ENCODE measurements around the gene KLKB1. TPM values are rescaled to one million over a fixed set of nuclear protein-coding genes. Genes with fewer than 3 reads are reported as not detected.

The KLKB1 gene
- total and polyA plus RNA-seq, 11 donors, result 0.33 to 2.1 (median 0.80) TPM

- intact Hi-C loops (cut with DNase I), result no loop called here
- H3K4me3 ChIP-seq, result no peak overlapping the region
- 90 to 93% (median 92%) methylated on average over 8 of the region's 8 CpGs for WGBS, 4 donors
- no peaks in the 10 kb centered on the region for H3K27me3 ChIP-seq
- no peak for TF ChIP-seq POLR2A (IDR thresholded peaks at IDR 0.05)
- TF ChIP-seq CTCF (IDR thresholded peaks at IDR 0.05), result no peak
- ATAC-seq (no peak), DNase-seq (no peak)
- H3K4me1 ChIP-seq, result peaks cover 0 to 19% (median 0%) of the 10 kb centered on the region in 12 donors
- H3K27ac ChIP-seq, result peak overlapping the region in 1 of 12 donors; percentile 63
- H3K36me3 ChIP-seq, result peaks cover 0 to 29% (median 15%) of the 10 kb centered on the region in 9 donors
- no peaks in the 10 kb centered on the region for H3K9me3 ChIP-seq
Measured at GRCh38 chr4:186205156-186205555, 22.2 kb upstream of the KLKB1 start.

- no peaks in the 10 kb centered on the region for H3K4me1 ChIP-seq
- H3K9me3 ChIP-seq, result no peaks in the 10 kb centered on the region
- ATAC-seq (no peak), DNase-seq (no peak)
- H3K27ac ChIP-seq, result no peak overlapping the region
- no peak overlapping the region for H3K4me3 ChIP-seq
- H3K36me3 ChIP-seq, result peaks cover 0 to 14% (median 0%) of the 10 kb centered on the region in 9 donors
- H3K27me3 ChIP-seq, result no peaks in the 10 kb centered on the region
- intact Hi-C loops (cut with DNase I), result no loop called here
- 48 to 65% (median 57%) methylated on average over 8 of the region's 8 CpGs for WGBS, 4 donors
- no peak for TF ChIP-seq POLR2A (IDR thresholded peaks at IDR 0.05)
- no peak for TF ChIP-seq CTCF (IDR thresholded peaks at IDR 0.05)
Measured at GRCh38 chr4:186216465-186217024, 10.8 kb upstream of the KLKB1 start.

- DNase-seq (no peak), ATAC-seq (no peak)
- Histone ChIP-seq H3K36me3 (peaks cover 0 to under 1% (median 0%) of the 10 kb centered on the region in 9 donors), H3K4me1 (no peaks in the 10 kb centered on the region), H3K27ac (no peak overlapping the region), H3K9me3 (no peaks in the 10 kb centered on the region), H3K4me3 (no peak overlapping the region), H3K27me3 (no peaks in the 10 kb centered on the region)
- intact Hi-C loops (cut with DNase I), result no loop called here
- TF ChIP-seq POLR2A (IDR thresholded peaks at IDR 0.05), result no peak
- no peak for TF ChIP-seq CTCF (IDR thresholded peaks at IDR 0.05)
- 39 to 51% (median 49%) methylated on average over 1 of the region's 1 CpG for whole genome bisulfite sequencing, 4 donors
Measured at GRCh38 chr4:186217733-186218293, 9.5 kb upstream of the KLKB1 start.

GRCh38 chr4:186221624-186222023 lies 5.7 kb upstream of the KLKB1 start:
- 87 to 97% (median 93%) methylated on average over 1 of the region's 1 CpG for WGBS, 4 donors
- H3K4me1 ChIP-seq, result no peaks in the 10 kb centered on the region
- peaks cover 0 to 19% (median 1%) of the 10 kb centered on the region in 12 donors for H3K9me3 ChIP-seq
- ATAC-seq (no peak), DNase-seq (no peak)
- no peaks in the 10 kb centered on the region for H3K36me3 ChIP-seq
- no peak overlapping the region for H3K4me3 ChIP-seq
- H3K27ac ChIP-seq, result no peak overlapping the region
- no peak for TF ChIP-seq CTCF (IDR thresholded peaks at IDR 0.05)
- no peak for TF ChIP-seq POLR2A (IDR thresholded peaks at IDR 0.05)
- no peaks in the 10 kb centered on the region for H3K27me3 ChIP-seq
- intact Hi-C loops (cut with DNase I), result no loop called here
